Measurements from ENCODE around the gene ZNF469.

The ZNF469 gene

DNA sequence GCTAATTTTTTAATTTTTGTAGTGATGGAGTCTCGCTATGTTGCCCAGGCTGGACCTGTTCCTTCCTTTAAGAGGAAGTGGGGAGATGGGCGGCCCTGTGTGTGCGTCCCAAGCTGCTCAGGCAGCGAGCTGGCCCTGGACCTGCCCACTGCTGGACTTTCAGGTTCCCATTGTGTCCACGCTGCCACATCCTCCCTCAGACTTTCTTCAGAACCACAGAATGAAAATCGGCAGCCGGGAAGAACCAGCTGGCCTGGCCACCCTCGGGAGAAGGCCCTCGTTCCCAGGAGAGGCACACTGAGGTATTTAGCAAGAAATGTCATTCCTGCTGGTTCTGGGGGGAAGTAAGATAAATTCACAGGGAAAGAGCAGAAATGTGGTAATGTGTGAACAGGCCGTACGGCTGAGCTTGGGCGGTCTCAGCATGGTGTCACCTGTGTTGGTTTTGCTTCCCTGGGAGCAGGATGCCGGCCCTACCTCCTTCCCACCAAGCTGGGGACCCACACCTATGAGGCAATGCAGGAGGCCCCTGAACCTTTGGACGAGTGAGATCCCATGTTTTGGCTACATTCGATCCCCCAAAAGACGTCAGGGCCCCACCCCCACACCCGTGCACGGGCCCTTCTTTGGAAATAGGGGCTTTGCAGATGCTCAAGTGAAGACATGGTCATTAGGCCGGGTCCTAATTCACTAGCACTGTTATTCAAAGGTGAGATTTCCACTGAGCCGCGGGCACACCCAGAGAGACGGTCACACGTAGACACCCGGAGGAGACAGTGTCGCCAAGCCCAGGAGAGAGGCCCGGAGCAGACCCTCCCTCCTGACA is 35.9 kb upstream of the ZNF469 start:
- DNase-seq = no peak

DNA sequence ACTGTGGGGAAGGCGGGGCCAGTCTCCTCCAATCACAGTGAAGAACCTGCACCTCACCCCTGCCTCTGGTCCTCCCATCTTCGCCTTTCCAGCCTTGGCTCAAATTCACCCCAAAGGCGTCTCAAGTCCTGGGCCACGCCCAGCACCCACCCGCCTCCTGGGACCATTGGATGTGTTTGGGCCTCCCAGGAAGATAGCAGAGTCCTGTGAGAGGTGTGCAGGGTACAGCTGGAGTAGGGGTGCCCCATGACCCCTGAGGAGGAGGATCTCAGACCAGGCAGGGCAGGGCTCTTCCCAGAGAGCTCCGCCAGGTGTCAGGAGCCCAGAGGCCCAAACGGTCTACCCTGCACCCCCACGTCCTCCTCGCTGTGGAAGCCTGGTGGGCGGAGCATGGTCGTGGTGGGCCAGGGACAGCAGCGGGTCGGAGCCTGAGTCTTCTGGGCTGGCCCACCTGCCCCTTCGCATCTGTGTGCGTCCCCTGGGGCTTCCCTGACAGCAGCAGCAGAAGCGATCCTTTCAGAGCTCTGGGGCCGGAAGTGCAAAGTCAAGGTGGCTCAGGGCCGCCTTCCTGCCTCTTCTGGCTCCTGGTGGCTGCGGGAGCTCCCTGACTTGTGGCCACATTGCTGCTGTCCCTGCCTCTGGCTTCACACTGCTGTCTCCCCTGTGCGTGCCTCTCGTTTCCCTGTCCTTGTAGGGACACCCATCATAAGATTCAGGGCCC is 34.9 kb upstream of the ZNF469 start:
- DNase-seq = no peak

DNA sequence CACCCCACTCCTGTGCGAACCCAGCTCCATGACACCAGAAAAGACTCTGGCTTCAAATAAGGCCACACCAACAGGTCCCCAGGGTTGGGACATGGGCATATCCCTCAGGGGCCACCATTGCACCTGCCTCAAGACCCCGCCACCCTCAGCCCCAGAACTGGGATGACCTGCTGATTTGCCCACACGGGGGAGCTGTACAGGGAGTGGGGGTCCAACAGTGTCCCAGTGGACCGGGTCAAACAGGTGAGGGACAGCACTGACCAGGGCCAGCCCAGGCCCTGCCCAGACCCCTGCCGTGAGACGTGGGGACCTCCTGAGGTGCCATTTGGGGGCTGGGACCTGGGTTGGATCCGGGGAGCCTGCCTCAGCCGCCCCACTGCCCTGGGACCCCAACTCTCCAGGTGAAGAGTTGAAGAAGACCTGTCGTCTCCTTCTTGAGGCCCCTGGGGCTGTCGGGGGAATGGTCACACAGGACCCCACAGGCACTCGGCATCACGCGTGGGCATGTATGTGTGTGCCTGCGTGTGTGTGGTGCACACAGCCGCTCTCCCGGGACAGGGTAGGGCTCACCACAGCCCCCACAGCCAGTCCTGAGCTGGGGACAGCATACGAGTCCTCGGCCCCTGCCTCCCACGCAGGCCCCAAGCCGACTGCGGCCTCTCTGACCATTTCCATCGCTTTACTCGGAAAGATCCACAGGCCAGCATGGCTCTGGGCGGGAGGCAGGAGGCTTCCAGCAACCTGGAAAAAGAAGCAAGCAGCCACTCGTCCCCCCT is 34.2 kb upstream of the ZNF469 start:
- no peak for DNase-seq

DNA sequence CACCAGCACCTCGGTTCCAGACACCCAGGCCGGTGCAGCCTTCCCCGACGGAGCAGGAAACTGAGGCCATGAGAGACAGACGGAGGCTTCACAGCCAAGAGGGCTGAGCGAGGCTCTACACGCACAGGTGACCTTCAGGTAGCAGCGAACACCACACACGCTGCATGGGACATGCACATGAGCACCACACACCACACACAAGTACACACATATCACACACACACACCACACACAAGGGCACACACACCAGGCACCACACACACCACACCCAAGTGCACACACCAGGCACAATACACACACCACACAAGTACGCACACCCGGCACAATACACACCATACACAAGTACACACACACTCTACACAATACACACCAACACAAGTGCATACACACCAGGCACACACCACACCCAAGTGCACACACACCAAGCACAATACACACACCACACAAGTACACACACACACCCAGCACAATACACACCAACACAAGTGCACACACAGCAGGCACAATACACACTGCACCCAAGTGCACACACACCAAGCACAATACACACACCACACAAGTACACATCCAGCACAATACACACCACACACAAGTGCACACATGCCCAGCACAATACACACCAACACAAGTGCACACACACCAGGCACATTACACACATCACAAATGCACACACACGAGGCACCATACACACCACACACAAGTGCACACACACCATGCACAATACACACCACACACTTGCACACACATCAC is 33.4 kb upstream of the ZNF469 start:
- no peak for DNase-seq

DNA sequence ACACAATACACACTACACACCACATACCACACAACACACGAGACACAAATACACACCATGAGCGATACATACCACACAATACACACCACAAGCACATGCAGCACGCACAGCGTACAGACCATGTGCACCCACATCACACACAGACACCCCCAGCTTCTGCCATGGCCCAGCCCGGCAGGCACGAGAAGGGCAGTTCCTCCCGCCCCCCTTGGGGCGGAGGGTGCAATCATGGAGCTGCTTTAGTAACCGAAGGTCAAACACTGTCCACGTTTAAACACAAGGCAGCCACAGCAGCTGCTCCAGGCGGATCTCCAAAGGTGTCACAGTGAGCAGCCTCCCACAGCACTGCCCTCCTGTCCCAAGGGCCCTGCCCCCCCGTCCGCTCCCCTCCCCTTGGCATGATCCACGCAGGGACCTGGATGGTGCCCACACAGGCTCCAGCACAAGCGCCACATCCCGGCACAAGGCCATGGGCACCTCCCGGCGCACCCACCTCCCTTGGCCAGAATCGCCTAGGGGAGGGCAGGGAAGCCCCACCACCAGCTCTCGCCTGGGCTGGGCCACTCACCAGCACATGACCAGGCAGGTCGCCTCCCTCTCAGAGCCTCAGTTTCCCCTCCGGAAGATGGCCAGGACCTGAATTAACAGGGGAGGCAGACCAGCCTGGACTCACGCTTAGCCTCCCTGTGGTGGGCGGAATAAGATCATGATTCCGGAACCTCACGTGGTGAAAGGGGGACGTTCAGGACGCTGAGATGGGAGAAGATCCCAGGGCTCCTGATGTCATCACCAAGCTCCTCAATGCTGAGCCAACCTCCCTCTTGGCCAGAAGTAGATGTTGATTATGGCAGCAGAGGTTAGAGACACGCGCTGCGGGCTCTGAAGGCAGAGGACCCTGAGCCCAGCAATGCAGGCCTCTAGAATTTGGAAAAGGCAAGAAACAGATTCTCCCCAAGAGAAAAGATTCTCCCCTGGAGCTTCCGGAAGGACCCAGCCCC is 32.6 kb upstream of the ZNF469 start:
- DNase-seq = no peak

DNA sequence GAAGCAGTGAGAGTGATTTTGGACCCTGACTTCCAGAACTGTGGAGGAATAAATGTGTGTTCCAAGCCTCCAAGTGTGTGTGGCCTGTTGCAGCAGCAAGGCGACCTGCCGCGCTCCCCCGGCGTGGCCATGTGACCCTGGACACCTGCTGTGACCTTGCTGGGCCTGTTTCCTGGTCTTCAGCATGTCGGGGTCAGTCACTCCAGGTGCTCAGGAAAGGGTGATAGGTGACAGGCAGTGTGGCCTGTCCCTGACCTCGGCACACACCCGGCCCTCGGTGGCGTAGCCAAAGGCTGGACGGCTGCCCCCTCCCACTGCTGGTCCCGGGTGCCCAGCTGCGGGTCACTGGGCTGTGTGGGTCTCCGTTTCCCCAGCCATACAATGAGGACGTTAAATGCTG is 31.8 kb upstream of the ZNF469 start:
- no peak for DNase-seq

DNA sequence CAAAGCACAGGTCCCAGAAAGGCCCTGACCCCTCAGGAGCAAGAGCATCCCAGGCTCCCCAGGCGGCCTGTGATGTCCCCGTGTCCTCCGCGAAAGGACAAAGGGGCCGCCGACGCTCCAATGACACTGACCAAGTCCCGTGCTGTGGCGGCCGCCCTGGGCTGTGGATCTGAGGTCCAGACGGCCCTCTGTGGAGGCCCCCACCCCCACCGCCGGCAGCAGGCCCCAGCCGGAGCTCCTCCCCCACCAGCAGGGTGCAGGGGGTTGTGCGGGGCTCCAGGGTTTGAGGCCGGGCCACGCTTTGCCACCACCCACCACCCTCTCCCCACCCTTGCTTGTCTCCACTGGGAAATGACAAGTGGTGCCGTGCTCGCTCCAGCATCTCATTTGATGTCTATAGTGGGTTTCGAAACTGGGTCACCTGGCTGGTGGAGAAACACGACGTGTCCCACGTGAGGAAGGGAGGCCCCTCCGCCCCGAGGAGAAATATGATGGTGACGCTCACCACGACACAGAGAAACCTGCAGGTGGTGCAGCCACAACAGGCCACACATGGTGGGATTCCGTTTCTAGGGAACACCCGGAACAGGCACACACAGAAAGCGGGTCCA is 31.2 kb upstream of the ZNF469 start:
- no peak for DNase-seq

DNA sequence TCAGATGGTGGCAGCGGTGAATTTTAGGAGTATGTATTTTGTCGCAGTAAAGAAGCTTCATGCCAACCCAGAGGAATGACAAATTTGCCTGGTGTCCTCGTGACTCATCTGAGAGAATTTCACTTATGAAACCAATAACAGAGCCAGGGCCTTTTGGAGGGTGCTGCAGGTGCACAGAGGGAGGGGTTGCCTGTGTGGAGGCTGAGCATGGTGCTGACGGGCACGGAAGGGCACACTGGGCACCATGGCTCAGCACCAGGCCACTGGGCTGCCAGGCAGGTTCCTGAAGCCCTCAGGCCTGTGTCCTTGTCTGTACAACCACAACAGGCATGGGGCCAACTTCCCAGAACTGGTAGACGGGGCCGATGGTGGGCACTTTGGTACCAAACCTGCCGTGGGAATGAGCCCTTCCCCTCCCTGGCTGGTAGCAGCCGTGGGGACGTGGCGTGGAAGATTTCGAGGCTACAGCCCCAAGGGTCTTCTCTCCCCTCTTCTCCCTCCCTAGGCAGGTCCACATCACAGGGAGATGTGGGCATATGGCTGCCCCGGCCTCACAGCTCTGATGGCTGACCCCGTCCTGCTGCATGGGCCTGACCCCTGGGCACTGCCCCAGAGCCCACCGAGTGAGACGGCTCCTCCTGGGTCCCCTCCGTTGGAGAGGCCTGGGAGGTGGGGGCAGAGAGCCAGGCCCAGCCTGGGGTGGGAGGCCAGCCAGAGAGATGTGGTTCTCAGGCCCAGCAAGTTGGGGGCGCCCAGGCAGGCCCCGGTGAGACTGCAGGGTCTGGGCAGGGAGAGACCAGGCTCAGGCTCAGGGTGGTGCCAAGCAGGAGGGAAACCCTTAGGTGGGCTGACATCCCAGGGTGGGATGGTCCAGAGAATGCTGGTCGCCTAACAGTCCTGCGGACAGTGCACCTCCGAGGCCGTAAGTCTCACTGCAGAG is 30.2 kb upstream of the ZNF469 start:
- DNase-seq = no peak

DNA sequence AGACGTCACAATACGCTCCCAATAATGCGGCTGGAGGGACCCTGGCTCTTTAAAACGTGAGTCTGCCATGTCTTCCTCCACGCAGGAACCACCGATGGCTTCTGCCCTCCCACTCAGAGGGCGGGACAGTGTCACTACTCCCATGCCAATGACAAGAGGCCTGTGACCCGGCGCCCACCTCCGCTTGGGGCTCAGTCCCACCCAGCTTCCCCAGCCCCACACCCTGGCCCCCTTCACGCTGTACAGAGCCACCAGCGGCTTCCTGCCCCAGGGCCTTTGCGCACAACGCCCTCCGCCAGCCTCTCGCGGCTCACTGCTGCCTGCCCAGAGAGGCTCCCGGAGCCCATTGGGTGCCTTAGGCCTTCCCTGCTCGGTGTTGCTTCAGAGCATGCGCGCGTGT is 29.5 kb upstream of the ZNF469 start:
- DNase-seq = no peak

DNA sequence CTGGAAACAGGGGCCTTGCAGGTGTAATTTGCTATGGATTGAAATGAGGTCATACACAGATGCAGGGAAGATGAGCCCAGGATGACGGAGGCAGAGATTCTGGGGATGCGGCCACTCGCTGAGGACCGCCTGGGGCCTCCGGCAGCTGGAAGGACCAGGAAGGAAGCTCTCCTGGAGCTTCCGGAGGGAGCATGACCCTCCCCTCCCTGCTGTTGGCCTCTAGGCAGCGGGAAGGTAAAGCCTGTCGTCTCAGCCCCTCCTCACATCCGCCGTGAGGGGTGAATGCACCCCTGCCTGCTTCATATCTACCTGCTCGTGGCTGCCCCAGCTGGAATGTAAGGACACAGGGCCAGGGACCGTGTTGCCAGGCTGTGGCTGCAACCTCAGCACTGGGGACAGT is 29.1 kb upstream of the ZNF469 start:
- DNase-seq = no peak

DNA sequence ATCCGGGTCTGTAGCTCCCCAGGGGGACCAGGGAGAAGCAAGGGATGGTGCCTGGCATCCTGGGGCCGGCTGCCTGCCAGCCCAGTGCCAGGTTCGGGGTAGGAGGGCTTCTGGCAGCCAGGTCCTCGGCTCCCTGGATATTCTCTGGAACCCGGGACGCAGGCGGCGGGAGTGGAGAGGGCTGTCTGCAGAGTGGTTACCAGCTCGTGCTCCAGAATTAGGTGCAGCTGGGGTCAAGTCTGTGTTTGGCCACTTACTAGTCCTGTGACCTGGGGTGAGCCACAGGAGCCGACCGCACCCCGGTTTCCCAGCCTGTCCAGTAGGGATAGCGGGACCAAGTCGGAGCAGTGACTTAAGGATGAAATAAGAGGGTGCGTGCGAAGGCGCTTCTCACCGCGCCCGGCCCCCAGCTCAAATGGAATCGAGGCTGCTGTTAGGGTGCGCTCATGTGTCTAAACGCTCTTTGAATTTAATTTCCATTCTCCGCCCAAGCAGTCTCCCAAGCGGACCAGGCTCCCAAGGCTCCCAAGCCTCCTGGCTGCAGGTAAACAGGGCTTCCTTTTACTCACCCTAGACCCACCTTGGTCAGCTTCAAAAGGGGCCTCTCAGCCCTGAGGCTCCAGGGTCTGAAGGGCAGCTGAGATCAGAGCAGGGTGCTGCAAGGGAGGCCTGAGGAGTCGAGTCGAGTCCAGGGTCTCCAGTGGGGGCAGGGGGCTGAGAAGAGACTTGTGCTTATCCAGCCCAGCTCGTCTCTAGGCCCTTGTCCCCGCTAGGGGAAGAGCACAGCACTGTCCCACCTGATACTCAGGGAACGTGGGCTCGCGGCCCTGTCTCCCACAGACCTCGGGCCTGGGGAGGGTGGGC is 28.3 kb upstream of the ZNF469 start:
- DNase-seq = no peak

DNA sequence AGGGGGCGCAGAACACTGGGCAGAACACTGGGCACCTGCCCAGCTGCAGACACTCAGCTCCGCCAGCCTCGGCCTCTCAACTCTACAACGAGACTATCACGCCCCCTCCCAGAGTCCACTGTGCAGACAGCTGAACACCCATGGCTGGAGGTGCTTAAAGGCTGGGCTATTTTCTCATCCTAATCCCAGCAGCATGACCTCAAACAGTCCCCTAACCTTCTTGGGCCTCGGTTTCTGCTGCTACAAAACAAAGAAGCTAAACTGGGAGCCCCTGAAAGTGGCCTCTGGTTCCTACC is 27.7 kb upstream of the ZNF469 start:
- no peak for DNase-seq

DNA sequence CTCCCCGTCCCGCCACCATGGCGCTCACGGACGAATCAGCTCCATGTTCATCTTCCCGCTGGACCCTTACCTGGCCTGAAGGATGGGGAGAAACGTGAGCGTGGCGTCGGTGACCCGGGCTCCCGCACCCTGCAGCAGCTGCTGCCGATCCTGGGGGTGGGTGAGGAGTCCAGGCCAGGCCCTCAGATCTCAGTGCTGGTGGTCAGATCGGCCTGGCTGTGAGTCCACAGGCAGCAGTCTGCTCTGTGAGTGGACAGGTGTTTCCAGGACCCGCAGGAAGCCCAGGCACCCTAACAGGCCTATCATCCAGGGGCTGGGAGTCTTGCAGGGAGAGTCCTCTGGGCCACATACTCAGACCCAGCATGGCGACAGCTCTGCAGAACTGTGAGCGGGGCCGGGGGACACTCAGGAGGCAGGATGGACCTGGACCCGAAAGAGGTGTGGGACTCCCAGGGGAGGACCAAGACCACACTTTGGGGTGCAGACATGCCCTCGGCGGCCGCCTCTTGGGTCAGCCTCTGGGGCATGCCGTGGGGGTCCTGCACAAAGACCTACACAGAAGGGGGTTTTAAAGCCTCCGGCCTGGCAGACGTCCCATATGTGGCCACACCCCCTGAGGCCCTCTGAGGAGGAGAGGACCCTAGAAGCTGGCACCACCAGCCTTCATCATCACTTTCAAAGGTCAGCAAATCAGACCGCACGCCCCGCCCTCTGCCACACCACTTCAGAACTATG is 27.2 kb upstream of the ZNF469 start:
- DNase-seq = no peak

DNA sequence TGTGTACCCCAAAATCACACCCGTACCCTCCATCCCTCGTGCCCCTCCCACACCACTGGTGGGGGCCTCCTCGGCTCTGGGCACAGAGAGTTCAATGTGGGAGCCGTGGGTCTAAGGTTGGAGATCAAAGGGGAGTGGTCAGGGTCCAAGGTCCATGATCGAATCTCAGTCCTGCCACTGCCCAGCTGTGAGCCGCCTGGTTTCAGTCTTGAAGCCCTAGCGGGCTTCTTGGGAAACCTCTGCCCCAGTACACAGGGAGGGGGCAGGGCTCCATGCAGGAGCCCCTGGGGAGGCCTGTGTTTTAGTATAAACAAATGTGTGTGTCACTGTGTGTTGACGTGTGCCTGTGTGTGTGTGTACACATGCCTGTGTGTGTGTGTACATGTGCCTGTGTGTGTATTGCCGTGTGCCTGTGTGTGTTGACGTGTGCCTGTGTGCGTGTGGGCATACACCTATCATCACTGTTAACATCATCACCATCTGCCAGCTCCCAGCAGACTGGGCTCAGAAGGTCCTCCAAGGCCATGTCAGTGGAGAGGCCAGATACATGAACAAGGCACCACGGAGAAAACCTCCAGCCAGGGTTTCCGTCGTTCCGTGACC is 26.5 kb upstream of the ZNF469 start:
- no peak for DNase-seq

DNA sequence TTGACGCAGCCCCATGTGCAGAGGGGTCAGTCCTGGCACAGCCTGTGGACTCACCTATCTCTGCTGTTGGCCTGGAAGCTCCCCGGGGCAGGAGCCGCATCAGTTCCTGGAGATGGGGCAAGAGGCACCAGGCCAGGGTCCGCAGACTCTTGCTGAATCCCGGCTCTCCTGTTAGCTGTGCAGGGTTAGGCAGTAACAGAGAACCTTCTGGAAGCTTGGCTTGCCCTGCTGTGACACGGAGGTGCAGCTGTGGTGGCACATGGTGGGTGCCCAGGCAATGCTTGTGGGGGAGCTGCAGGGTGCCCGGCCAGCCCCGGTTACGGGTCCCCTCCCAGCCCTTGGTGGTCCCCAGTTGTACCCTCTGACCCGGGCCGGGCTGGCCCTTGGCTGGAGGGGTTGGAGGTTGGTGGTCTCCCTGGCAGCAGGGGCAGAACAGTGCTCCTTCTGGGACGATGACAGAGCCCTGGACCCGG is 26.0 kb upstream of the ZNF469 start:
- no peak for DNase-seq

DNA sequence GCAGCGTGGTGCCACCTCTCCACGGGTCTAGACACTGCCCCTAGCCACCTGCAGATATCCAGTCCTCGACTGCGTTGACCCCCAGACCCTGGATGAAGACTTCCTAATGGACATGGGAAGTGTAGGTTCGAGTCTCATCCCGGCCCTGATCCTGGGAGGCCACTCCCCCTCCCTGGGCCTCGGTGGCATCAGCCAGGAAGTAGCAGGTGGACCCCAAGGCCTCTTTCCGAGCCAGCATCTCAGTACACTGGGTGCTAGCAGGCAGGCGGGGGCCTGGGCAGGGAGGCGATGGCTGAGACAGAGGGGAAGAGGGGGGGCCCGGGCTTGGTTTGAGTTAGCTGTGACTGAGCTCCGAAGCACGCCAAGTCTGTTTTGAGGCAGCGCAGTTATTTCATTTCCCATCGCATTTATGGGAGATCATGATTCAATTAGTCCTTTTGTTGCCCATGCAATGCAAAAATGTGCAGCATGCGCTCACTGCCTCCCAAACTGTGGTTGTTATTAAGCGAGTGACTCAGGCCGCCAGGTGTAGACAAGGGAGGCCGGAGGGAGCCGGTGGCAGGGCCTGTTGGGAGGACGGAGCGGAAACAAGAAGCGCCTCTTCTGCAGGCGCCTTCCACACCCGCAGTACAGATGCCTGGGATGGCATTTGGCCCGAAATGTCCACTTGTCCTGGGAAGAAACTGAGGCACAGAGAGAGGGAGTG is 25.3 kb upstream of the ZNF469 start:
- DNase-seq = no peak

DNA sequence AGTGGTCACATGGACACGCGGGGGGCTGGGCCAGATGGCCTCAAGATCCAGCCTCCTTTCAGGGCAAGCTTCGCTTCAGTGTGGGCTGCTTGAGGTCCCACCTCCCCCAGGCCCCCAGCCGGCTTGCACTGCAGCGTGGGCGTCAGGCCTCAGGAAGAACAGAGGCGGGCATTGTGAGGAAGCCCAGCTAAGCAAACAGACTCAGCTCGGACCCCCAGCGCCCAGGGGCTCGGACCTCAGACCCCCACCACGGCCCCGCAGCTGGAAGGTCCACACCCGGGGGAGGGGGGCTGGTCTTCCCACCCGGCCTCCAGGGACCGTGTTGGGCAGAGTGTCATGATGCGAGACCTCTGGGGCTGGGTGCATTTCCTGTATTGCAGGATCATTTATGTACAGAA is 24.7 kb upstream of the ZNF469 start:
- no peak for DNase-seq

Data from NK-92 treated with Interleukin-12 subunit alpha and Interleukin-12 subunit beta, amount 100 ng/mL, for 24 hours (cell line).